ENCODE data around the gene DNAH14. TPM values are rescaled to one million over a fixed set of nuclear protein-coding genes. Genes with fewer than 3 reads are reported as not detected.

The DNAH14 gene
- total and polyA plus RNA-seq, 7 donors: 0.07 to 1.8 (median 0.82) TPM; not detected in 2

DNA sequence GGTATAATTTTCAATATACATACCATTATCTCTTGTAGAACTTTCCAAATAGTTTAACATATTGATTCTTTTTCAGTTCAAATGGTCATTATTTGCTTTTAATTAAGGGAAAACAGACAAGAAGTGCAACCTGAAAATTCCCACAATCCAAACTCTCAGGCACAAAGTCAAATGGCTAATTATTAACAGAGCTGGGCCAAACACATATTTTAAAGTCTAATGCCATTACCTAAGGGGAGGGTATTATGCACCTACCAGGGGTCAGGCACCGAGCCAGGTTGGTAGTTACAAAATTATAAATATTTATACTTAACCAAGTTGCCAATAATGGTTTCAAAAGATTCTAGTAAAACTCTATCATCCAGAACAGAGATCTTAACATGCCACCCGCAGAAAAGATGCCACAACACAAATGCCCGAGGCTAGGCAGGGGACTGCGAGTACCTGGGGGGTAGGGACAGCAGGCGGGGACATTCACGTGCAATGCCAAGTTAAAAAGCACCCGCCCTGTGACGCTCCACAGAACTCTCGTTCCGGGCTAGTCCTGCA, 483.4 kb downstream of the DNAH14 start:
- intact Hi-C loops (cut with DNase I): no loop called here
- no peaks in the 10 kb centered on the region for H3K9me3 ChIP-seq
- H3K27ac ChIP-seq: no peak overlapping the region
- DNase-seq (no peak), ATAC-seq (no peak)
- no peak for TF ChIP-seq CTCF (IDR thresholded peaks at IDR 0.05)
- no peaks in the 10 kb centered on the region for H3K4me1 ChIP-seq
- WGBS, 3 donors: 89 to 92% (median 92%) methylated on average over 10 of the region's 10 CpGs
- H3K36me3 ChIP-seq (ENCODE audit: insufficient read depth in 1 of 2, low read depth in 1 of 2): peaks cover 3 to 92% of the 10 kb centered on the region in 2 donors
- H3K4me3 ChIP-seq: no peak overlapping the region
- no peaks in the 10 kb centered on the region for H3K27me3 ChIP-seq (ENCODE audit: insufficient read depth in 3 of 3, low read length in 2 of 3)

GRCh38 chr1:225413708-225414375, 484.4 kb downstream of the DNAH14 start:
- no peaks in the 10 kb centered on the region for H3K4me1 ChIP-seq
- no peak overlapping the region for H3K27ac ChIP-seq
- no peaks in the 10 kb centered on the region for H3K9me3 ChIP-seq
- no peak for TF ChIP-seq CTCF (IDR thresholded peaks at IDR 0.05)
- ATAC-seq (no peak), DNase-seq (no peak)
- WGBS, 3 donors: 91 to 94% (median 93%) methylated on average over 5 of the region's 5 CpGs
- H3K27me3 ChIP-seq (ENCODE audit: insufficient read depth in 3 of 3, low read length in 2 of 3): no peaks in the 10 kb centered on the region
- intact Hi-C loops (cut with DNase I): no loop called here
- peaks cover 6 to 94% of the 10 kb centered on the region in 2 donors for H3K36me3 ChIP-seq (ENCODE audit: insufficient read depth in 1 of 2, low read depth in 1 of 2)
- H3K4me3 ChIP-seq: no peak overlapping the region

GRCh38 chr1:225415307-225415706, 485.8 kb downstream of the DNAH14 start:
- peaks cover 7 to 94% of the 10 kb centered on the region in 2 donors for H3K36me3 ChIP-seq (ENCODE audit: insufficient read depth in 1 of 2, low read depth in 1 of 2)
- no peak overlapping the region for H3K27ac ChIP-seq
- no peak for TF ChIP-seq CTCF (IDR thresholded peaks at IDR 0.05)
- H3K27me3 ChIP-seq (ENCODE audit: insufficient read depth in 3 of 3, low read length in 2 of 3): no peaks in the 10 kb centered on the region
- no peak overlapping the region for H3K4me3 ChIP-seq
- DNase-seq (no peak), ATAC-seq (no peak)
- intact Hi-C loops (cut with DNase I): no loop called here
- H3K4me1 ChIP-seq: no peaks in the 10 kb centered on the region
- no peaks in the 10 kb centered on the region for H3K9me3 ChIP-seq
- WGBS, 3 donors: 96 to 99% (median 97%) methylated on average over 4 of the region's 4 CpGs

DNA sequence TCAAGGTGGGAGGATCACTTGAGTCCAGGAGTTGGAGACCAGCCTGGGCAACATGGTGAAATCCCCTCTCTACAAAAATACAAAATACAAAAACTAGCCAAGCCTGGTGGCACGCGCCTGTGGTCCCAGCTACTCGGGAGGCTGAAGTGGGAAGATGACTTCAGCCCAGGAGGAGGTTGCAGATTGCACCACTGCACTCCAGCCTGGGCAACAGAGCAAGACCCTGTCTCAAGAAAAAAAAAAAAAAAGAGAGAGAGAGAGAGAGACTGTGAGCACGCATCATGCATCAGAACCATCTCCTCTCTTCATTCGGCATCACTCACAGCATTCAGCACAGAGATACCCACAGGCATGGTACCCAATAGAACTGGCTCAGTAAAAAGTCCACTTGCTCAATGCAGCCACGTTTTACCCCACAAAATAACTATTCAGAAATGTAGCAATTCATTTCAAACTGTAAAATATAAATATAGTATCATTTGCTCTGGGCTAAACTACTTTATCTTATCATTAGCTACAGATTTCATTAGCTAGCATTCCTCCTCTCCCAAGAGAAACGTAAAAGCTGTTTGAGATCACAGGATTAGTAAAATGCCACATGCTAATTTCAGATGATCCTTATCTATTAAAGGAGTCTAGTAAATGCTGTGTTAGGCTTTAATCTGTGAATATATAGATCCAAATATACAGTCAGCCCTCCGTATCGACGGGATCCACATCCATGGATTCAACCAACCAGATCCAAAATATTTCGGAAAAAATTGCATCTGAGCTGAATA, 486.7 kb downstream of the DNAH14 start:
- TF ChIP-seq CTCF (IDR thresholded peaks at IDR 0.05): no peak
- H3K27ac ChIP-seq: no peak overlapping the region
- DNase-seq (no peak), ATAC-seq (no peak)
- no peaks in the 10 kb centered on the region for H3K9me3 ChIP-seq
- H3K36me3 ChIP-seq (ENCODE audit: insufficient read depth in 1 of 2, low read depth in 1 of 2): peaks cover 7 to 93% of the 10 kb centered on the region in 2 donors
- intact Hi-C loops (cut with DNase I): no loop called here
- WGBS, 3 donors: 94 to 96% (median 95%) methylated on average over 11 of the region's 11 CpGs
- no peak overlapping the region for H3K4me3 ChIP-seq
- no peaks in the 10 kb centered on the region for H3K27me3 ChIP-seq (ENCODE audit: insufficient read depth in 3 of 3, low read length in 2 of 3)
- no peaks in the 10 kb centered on the region for H3K4me1 ChIP-seq

Measured in psoas muscle (tissue), 8 donors.